ENCODE data around the gene CXCL6.

- TF ChIP-seq, protein P1, sequence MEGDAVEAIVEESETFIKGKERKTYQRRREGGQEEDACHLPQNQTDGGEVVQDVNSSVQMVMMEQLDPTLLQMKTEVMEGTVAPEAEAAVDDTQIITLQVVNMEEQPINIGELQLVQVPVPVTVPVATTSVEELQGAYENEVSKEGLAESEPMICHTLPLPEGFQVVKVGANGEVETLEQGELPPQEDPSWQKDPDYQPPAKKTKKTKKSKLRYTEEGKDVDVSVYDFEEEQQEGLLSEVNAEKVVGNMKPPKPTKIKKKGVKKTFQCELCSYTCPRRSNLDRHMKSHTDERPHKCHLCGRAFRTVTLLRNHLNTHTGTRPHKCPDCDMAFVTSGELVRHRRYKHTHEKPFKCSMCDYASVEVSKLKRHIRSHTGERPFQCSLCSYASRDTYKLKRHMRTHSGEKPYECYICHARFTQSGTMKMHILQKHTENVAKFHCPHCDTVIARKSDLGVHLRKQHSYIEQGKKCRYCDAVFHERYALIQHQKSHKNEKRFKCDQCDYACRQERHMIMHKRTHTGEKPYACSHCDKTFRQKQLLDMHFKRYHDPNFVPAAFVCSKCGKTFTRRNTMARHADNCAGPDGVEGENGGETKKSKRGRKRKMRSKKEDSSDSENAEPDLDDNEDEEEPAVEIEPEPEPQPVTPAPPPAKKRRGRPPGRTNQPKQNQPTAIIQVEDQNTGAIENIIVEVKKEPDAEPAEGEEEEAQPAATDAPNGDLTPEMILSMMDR (conservative IDR thresholded peaks at IDR 0.05; ENCODE audit: low read depth, low read length) = no peak
- TF ChIP-seq EZH2 (IDR thresholded peaks at IDR 0.05; ENCODE audit: low read length, unreplicated experiment) = no peak
- no peak for TF ChIP-seq EZH2phosphoT487 (IDR thresholded peaks at IDR 0.05; ENCODE audit: borderline replicate concordance, low read length)
These were observed 6.2 kb downstream of the CXCL6 start for GRCh38 chr4:73842696-73843095.

Data from PC-3 (cell line).